Spleen (tissue), 13 donors: ENCODE measurements around the gene SLC38A5. TPM values are rescaled to one million over a fixed set of nuclear protein-coding genes. Genes with fewer than 3 reads are reported as not detected.
"Not testable (repeated sequence)": the region's sequence is repeated elsewhere in the genome, so short reads cannot be mapped to it uniquely, and the experiment has no call there.

Experiments used
- DNase-seq: peaks from one replicate; pipeline ENCODE4 v3.0.0-alpha.2; 2020
- H3K27ac ChIP-seq, 8 donors: fragments of 200-600 bp; sonication (generic) in 7 of 8; 1 replicate in 4 of 8; 2 replicates in 4 of 8; pipeline versions ENCODE4 v1.5.0 to v1.8.0; 2016 to 2021; ENCODE audit warnings: inconsistent platforms in 4 of 8, mild to moderate bottlenecking in 4 of 8, moderate library complexity in 1 of 8
- H3K27me3 ChIP-seq, 7 donors: fragments of 200-600 bp; sonication (generic) in 6 of 7; replicated peaks in 1 of 7; 1 replicate in 4 of 7; 2 replicates in 3 of 7; pipeline versions ENCODE4 v1.5.0 to v1.8.0; 2016 to 2021; ENCODE audit warnings: inconsistent platforms in 3 of 7, mild to moderate bottlenecking in 1 of 7
- H3K36me3 ChIP-seq, 6 donors: fragments of 200-600 bp; sonication (generic) in 5 of 6; 1 replicate in 4 of 6; 2 replicates in 2 of 6; pipeline versions ENCODE4 v1.5.0 to v1.8.0; 2016 to 2021; ENCODE audit warnings: inconsistent platforms in 2 of 6
- H3K4me1 ChIP-seq, 6 donors: fragments of 200-600 bp; sonication (generic) in 5 of 6; 1 replicate in 3 of 6; 2 replicates in 3 of 6; pipeline versions ENCODE4 v1.5.0 to v1.8.0; 2016 to 2021; ENCODE audit warnings: inconsistent platforms in 3 of 6
- H3K4me3 ChIP-seq, 8 donors: fragments of 200-600 bp; sonication (generic) in 7 of 8; 1 replicate in 4 of 8; 2 replicates in 4 of 8; pipeline versions ENCODE4 v1.5.0 to v1.8.0; 2016 to 2021; ENCODE audit warnings: inconsistent platforms in 4 of 8, mild to moderate bottlenecking in 4 of 8, moderate library complexity in 2 of 8
- H3K9me3 ChIP-seq, 8 donors: fragments of 200-600 bp; sonication (generic) in 7 of 8; 1 replicate in 4 of 8; 2 replicates in 4 of 8; pipeline versions ENCODE4 v1.5.0 to v1.8.0; 2016 to 2021; ENCODE audit warnings: inconsistent platforms in 4 of 8
- POLR2A ChIP-seq, 3 donors: fragments of 450-650 bp; IDR thresholded peaks; one replicate each; pipeline ENCODE4 v1.5.1; 2017; ENCODE audit warnings: antibody characterized with exemption in 3 of 3, mild to moderate bottlenecking in 1 of 3
- POLR2AphosphoS5 ChIP-seq, 3 donors: sonication (generic); formaldehyde crosslinking; IDR thresholded peaks; one replicate each; pipeline ENCODE4 v1.5.1; 2017; ENCODE audit warnings: antibody characterized with exemption in 3 of 3
- WGBS, 5 donors: extraction: QIAGEN DNeasy Blood & Tissue Kit in 3 of 5; methylation state at CpG; one replicate each; pipeline versions ENCODE4 v1.1.5 to v1.1.7; 2013 to 2018; 5-methylcytosine and 5-hydroxymethylcytosine counted together
- intact Hi-C: fragments of 100-400 bp; cut with DNase I; formaldehyde crosslinking; loops from one replicate; pipeline ENCODE4 v1.15.0; 2023; ENCODE audit warnings: low total_unique reads
- long read RNA-seq, 2 donors: transcript quantifications; one replicate each; lab custom pipeline, GENCODE V29; 2026
- polyA plus RNA-seq, 3 donors: library from polyadenylated mRNA; stranded (reverse); fragments of 200-250 nt; gene quantifications; one replicate each; pipeline ENCODE4 v1.2.1, GENCODE V29; 2013
- total RNA-seq, 7 donors: library from RNA; depleted of rRNA in 3 of 7; stranded (reverse); fragments of >200 nt in 3 of 7; fragmentation: NEBNext Ultra II Directional in 4 of 7; extraction: Animal tissue kit (Norgen Biotek cat#: 25700) in 4 of 7; gene quantifications; one replicate each; pipeline versions ENCODE4 v1.1.0 to v1.2.1, GENCODE V29; 2016 to 2021
- TF ChIP-seq, protein P1 (sequence below), 11 experiments: fragments of 200-600 bp in 7 of 11; fragments of 450-650 bp in 4 of 11; sonication (generic) in 4 of 11; IDR thresholded peaks in 8 of 11; conservative IDR thresholded peaks in 3 of 11; 1 replicate in 7 of 11; 2 replicates in 4 of 11; pipeline versions ENCODE4 v1.4.0 to v1.8.0; 2016 to 2021; ENCODE audit warnings: antibody characterized with exemption in 11 of 11, inconsistent platforms in 4 of 11, mild to moderate bottlenecking in 1 of 11
- donor health status: healthy with polysubstance abuse.
- donor health status: DM: no; HTN: no; CAD: no; lungs with moderate emphysema.
- donor health status: DM: no; HTN: no; CAD: no.
- donor health status: Bipolar disorder and iron deficiency.
- donor health status: healthy.
- donor health status: DM: no; HTN: no; CAD: no.
- donor health status: DM: yes; HTN: yes; CAD: no.

The SLC38A5 gene
- total RNA-seq (10 to 100 TPM; 11.3 to 57.4 (median 21.1) TPM), polyA plus RNA-seq (10 to 100 TPM; 20.2 to 30.4 (median 23.5) TPM)
- long read RNA-seq, donor 1, partial matches to known transcripts: 0 of 1 reads
- long read RNA-seq, donor 1, other reads (novel, unspliced or antisense): 0 of 1 reads
- long read RNA-seq, donor 2, partial matches to known transcripts: 21 of 35 reads
- long read RNA-seq, donor 2, other reads (novel, unspliced or antisense): 10 of 35 reads

GRCh38 chrX:48470110-48470832, at the start of gene SLC38A5:
Gene SLC38A5, minus strand, starts transcription at chrX:48470260. Its CDS starts 2,336 bp downstream, at chrX:48467924.
- TF ChIP-seq POLR2AphosphoS5 (IDR thresholded peaks at IDR 0.05) (no peak), POLR2A (IDR thresholded peaks at IDR 0.05) (no peak)
- TF ChIP-seq, protein P1, sequence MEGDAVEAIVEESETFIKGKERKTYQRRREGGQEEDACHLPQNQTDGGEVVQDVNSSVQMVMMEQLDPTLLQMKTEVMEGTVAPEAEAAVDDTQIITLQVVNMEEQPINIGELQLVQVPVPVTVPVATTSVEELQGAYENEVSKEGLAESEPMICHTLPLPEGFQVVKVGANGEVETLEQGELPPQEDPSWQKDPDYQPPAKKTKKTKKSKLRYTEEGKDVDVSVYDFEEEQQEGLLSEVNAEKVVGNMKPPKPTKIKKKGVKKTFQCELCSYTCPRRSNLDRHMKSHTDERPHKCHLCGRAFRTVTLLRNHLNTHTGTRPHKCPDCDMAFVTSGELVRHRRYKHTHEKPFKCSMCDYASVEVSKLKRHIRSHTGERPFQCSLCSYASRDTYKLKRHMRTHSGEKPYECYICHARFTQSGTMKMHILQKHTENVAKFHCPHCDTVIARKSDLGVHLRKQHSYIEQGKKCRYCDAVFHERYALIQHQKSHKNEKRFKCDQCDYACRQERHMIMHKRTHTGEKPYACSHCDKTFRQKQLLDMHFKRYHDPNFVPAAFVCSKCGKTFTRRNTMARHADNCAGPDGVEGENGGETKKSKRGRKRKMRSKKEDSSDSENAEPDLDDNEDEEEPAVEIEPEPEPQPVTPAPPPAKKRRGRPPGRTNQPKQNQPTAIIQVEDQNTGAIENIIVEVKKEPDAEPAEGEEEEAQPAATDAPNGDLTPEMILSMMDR (IDR thresholded peaks at IDR 0.05 in 8 of 11, conservative IDR thresholded peaks at IDR 0.05 in 3 of 11): no peak
- H3K4me3 ChIP-seq: peak within 1 kb of the TSS; percentile 23 to 67 (median 35)
- intact Hi-C loops: loop anchor here (10.0 kb wide), 1 partner anchor 385 kb away; no protein-coding TSS in a partner anchor

DNA sequence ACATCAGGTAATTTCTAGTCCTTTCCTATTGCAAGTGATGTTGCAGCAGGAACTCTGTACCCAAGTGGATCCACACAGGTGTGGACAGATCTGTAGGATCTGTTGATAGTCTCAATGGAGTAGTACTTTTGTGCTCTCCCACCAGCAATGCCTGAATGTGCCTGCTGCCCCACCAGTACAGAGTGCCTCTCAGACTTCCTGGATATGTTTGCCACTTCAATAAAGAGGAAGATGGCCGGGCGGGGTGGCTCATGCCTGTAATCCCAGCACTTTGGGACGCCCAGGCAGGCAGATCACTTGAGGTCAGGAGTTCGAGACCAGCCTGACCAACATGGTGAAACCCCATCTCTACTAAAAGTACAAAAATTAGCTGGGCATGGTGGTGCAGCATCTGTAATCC, 49.4 kb upstream of the SLC38A5 start:
- Histone ChIP-seq H3K4me1 (peaks cover 0 to 28% (median 14%) of the 10 kb centered on the region in 6 donors), H3K36me3 (peaks cover 0 to 30% (median 1%) of the 10 kb centered on the region in 6 donors)
- H3K27ac ChIP-seq, H3K27me3 ChIP-seq, intact Hi-C loops, H3K4me3 ChIP-seq, H3K9me3 ChIP-seq, DNase-seq: not testable (repeated sequence)
- 42 to 61% (median 49%) methylated on average over 4 of the region's 4 CpGs; no CpG with 5 or more reads in 1 of the 5 donors for WGBS, 5 donors

More at GRCh38 chrX:48470110-48470832, at the start of gene SLC38A5:
- Histone ChIP-seq H3K9me3 (no peaks in the 10 kb centered on the region), H3K4me1 (peaks cover 0 to 29% (median 8%) of the 10 kb centered on the region in 6 donors), H3K27ac (peak within 1 kb of the TSS in 4 of 8 donors; percentile 46 to 59 (median 47)), H3K27me3 (peaks cover 0 to 5% (median 0%) of the 10 kb centered on the region in 7 donors), H3K36me3 (peaks cover 0 to 3% (median 0%) of the 10 kb centered on the region in 6 donors)
- WGBS, 5 donors: 70 to 87% (median 81%) methylated on average over 9 to 18 of the region's 18 CpGs
- peak; percentile 70 for DNase-seq

DNA sequence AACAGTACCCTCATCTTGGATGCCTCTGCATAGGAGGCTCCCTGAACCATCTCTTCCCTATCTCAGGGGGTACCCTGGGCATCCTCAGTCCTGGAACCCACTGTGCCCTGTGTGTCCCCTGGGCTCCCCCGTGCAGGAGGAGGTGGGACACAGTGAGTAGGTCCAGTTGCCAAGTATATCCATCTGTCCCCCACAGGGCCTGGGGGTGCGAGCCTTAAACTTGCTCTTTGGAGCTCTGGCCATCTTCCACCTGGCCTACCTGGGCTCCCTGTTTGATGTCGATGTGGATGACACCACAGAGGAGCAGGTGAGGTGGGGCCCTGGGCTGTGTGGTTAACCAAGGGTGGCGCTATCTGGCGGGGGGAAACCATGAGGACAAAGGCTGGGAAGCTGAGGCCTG, 46.9 kb upstream of the SLC38A5 start:
- Histone ChIP-seq H3K27me3 (no peaks in the 10 kb centered on the region), H3K27ac (no peak overlapping the region), H3K4me3 (no peak overlapping the region), H3K36me3 (peaks cover 0 to 39% (median 1%) of the 10 kb centered on the region in 6 donors), H3K9me3 (no peaks in the 10 kb centered on the region), H3K4me1 (peaks cover 0 to 8% (median 3%) of the 10 kb centered on the region in 6 donors)
- 58 to 83% (median 73%) methylated on average over 3 to 5 of the region's 5 CpGs for WGBS, 5 donors
- TF ChIP-seq POLR2A (IDR thresholded peaks at IDR 0.05) (no peak), POLR2AphosphoS5 (IDR thresholded peaks at IDR 0.05) (no peak)
- TF ChIP-seq, protein P1 (IDR thresholded peaks at IDR 0.05 in 8 of 11, conservative IDR thresholded peaks at IDR 0.05 in 3 of 11): no peak
- intact Hi-C loops: no loop called here
- DNase-seq: no peak

DNA sequence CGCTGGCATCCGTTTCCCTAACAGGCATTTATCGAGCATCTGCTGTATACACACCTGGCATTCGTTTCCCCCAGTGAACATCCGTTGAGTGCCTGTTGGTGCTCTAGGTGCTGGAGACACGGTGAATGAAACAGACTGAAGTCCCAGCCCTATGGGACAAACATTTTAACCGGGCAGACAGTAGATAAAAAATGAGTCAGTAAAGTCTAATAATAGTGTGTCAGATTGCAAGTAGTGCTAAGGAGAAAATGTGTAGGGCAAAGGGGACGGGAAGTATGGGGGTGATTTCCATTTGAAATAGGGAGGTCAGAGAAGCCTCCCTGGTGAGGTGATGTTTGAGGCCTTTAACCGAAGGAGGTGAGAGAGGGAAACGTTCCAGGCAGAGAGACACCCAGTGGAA, 46.2 kb upstream of the SLC38A5 start:
- no peak overlapping the region for H3K4me3 ChIP-seq
- intact Hi-C loops: no loop called here
- H3K36me3 ChIP-seq: peaks cover 0 to 39% (median 1%) of the 10 kb centered on the region in 6 donors
- H3K4me1 ChIP-seq: peaks cover 0 to 8% (median 3%) of the 10 kb centered on the region in 6 donors
- DNase-seq: no peak
- no peak overlapping the region for H3K27ac ChIP-seq
- WGBS, 5 donors: 81 to 95% (median 90%) methylated on average over 10 of the region's 10 CpGs
- no peaks in the 10 kb centered on the region for H3K9me3 ChIP-seq
- TF ChIP-seq POLR2A (IDR thresholded peaks at IDR 0.05) (no peak), POLR2AphosphoS5 (IDR thresholded peaks at IDR 0.05) (no peak)
- TF ChIP-seq, protein P1 (IDR thresholded peaks at IDR 0.05 in 8 of 11, conservative IDR thresholded peaks at IDR 0.05 in 3 of 11): no peak
- H3K27me3 ChIP-seq: no peaks in the 10 kb centered on the region
